Measurements from ENCODE around the gene ADI1.

ADI1 gene

GRCh38 chr2:3481736-3482362, 37.5 kb downstream of the ADI1 start:
- FAIRE-seq (no peak), DNase-seq (ENCODE audit: low spot score) (no peak)

DNA sequence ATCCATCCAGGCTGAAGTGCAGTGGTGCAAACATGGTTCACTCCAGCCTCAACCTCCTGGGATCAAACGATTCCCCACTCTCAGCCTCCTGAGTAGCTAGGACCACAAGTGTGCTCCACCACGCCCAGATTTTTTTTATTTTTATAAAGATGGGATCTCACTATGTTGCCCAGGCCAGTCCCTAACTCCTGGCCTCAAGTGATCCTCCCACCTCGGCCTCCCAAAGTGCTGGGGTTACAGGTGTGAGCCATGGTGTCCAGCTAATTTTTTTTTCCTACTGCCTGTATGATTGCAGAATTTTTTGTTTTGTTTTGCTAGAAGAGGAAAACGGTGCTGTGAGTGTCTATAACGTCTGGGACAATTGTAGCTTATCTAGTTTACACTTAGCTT, 38.3 kb downstream of the ADI1 start:
- no peak for FAIRE-seq
- no peak for DNase-seq (ENCODE audit: low spot score)

- DNase-seq (ENCODE audit: low spot score) = no peak
- FAIRE-seq = no peak
These were observed 38.9 kb downstream of the ADI1 start for GRCh38 chr2:3480352-3481010.

- FAIRE-seq (no peak), DNase-seq (ENCODE audit: low spot score) (no peak)
These were observed 39.7 kb downstream of the ADI1 start for GRCh38 chr2:3479430-3480320.

- FAIRE-seq = no peak
- DNase-seq (ENCODE audit: low spot score) = no peak
These were observed 40.4 kb downstream of the ADI1 start for GRCh38 chr2:3478846-3479385.

- DNase-seq (ENCODE audit: low spot score) (no peak), FAIRE-seq (no peak)
These were observed 42.4 kb downstream of the ADI1 start for GRCh38 chr2:3476985-3477327.

DNA sequence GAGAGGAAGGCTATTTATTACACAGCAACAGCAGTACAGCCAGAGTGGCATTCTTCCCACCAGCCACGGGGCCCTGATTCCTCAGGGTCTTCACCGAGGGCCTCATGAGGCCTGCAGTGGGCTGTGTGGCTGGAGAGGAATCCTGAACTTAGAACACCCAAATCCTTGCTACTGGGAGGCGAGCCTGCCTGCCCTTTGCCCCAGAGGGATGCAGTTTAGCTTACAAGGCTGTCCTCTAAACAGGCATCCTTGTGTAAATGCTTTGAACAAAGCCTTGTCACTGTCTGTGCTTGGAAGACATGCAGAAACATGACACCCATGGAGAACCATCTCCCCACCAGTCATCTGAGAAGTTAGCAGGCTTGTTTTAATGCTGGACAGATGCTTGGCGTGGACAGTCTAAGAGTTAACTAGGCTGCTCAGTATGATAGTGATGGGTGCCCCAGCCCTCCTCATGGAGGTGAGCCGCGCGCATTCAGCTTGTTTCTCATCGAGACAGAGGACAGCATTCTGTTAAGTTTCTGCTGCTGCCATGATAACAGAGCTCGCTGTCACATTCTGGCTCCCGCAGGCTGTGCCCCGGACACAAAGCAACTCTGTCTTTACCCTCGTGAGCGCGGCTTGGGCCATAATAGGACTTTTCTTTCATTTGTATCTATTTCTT, 42.9 kb downstream of the ADI1 start:
- FAIRE-seq (no peak), DNase-seq (ENCODE audit: low spot score) (no peak)

- no peak for FAIRE-seq
These were observed 43.6 kb downstream of the ADI1 start for GRCh38 chr2:3475771-3476170.

DNA sequence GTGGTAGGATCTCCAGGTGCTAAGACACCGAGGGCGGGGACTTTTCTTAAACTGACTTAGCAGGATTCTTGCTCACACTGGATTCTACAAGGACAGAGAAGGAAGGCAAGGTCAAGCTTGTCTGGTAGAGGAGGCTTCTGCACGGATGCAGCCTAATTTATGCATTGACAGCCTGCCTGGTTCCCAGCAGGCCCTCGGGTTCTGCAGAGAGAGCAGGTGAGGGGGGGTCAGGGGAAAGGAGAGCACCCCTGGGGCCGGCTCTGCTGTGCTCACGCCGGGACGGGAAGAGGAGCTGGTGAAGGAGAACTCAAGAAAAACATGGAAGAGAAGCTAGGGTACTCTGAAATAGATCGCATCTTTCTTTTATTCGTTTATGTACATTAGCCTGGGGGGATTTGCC, 46.4 kb downstream of the ADI1 start:
- DNase-seq (ENCODE audit: low spot score) (no peak), FAIRE-seq (no peak)

More at GRCh38 chr2:3475771-3476170, 43.6 kb downstream of the ADI1 start:
- no peak for DNase-seq (ENCODE audit: low spot score)

DNA sequence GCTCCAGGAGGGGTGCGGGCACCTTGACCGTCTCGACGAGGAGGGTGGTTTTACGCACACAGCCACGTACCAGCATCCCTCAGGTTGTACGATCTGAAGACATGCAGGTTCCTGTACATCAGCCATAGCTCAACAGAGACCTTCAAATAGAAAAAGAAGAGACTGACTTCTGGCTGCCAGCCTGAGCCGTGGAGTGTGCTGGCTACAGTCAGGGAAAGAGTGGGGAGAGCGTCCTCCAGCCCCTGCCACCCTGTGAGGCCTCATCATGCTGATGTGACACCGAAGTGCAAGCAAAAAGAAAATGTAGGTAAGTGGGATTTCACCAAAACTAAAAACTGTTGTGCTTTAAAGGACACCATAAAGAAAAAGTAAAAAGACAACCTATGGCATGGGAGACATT, 47.0 kb downstream of the ADI1 start:
- FAIRE-seq = no peak
- DNase-seq (ENCODE audit: low spot score) = no peak

- DNase-seq (ENCODE audit: low spot score) = no peak
- FAIRE-seq = no peak
These were observed 48.2 kb downstream of the ADI1 start for GRCh38 chr2:3470856-3471737.

DNA sequence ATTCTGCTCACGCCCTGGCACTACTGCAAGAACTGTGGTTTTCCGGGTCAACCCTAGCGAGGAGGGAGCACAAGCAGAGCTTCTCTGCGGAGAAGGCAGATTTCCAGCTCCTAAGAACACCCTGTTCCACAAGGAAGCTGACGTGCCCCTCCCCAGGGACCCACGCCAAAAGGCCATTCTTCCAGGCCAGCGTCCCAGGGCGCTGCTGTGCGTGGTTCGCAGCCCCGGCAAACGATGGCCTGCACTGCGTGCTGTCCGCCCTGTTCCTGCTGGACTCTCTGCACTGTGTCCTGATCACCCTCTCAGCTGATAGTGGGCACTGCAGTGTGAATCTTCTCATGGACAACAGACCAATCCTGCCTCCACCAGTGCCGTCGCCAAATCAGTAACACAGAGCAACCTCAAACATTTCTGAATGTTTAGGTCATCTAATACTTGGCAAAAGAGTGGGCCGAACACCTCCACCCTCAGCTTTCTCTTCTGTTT, 49.1 kb downstream of the ADI1 start:
- FAIRE-seq (peak; percentile 40), DNase-seq (ENCODE audit: low spot score) (peak; percentile 46)

GRCh38 chr2:3469486-3469885, 49.8 kb downstream of the ADI1 start:
- DNase-seq (ENCODE audit: low spot score) = no peak

GRCh38 chr2:3468296-3468988, 50.9 kb downstream of the ADI1 start:
- DNase-seq (ENCODE audit: low spot score) = no peak
- FAIRE-seq = no peak

More at GRCh38 chr2:3469486-3469885, 49.8 kb downstream of the ADI1 start:
- FAIRE-seq = no peak

DNA sequence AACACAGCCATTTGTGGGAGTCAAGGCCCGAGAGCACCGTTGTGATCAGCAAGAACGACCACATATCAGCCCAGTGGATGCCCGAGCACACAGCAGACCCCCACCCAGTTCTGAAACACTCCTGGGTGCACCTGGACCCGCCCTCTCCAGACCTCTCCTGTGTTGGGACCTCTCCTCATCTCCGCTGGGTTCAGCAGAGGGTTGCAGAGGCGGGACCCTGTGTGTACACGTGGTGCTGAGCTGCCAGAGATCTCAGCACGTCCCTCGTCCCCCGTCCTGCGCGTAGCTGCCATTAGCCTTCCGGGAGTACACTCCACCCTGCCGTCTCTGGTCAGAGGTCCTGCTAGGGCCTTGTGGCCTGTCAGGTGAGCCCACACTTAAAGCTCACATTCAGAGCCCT, 51.7 kb downstream of the ADI1 start:
- DNase-seq (ENCODE audit: low spot score) (no peak), FAIRE-seq (no peak)

DNA sequence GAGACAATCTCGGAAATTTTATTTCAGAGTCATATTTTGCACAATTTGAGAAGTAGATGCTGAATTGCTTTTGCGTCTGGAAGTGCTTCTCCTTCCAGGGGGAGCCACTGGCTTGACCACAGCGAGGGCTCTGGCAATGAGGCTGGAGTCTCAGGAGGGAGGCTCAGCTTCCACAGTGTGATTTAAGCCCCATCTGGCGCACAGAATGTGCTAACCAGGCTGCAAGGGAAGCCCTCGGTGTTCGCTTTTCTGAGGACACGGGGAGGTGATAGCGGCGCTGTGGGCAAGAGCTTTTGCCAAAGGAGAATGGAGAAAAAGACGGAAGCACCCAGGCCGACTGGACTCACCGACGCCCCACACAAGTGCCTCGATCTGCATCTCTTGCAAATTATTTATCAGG, 52.4 kb downstream of the ADI1 start:
- no peak for FAIRE-seq

GRCh38 chr2:3466482-3466863, 52.9 kb downstream of the ADI1 start:
- DNase-seq (ENCODE audit: low spot score) = no peak
- no peak for FAIRE-seq

More for the DNA sequence above, 52.4 kb downstream of the ADI1 start:
- no peak for DNase-seq (ENCODE audit: low spot score)

- FAIRE-seq = no peak
- DNase-seq (ENCODE audit: low spot score) = peak; percentile 16
These were observed 53.4 kb downstream of the ADI1 start for GRCh38 chr2:3465844-3466481.

DNA sequence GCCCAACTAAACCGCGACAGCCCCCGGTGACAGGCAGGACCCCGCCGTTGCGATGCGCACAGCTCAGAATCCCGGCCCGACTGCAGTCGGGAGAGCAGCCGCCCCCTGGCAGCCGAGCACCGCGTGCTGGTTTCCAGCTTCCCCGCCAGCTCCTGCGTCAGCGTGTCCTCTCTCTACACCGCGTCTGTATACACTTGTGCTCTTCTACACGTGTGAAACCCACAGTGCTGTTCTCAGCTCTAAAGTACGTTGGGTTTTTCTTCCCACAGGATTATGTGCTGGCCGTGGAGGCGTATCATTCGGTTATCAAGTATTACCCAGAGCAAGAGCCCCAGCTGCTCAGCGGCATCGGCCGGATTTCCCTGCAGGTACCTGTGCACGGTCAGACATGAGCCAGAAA, 54.0 kb downstream of the ADI1 start:
- FAIRE-seq (no peak), DNase-seq (ENCODE audit: low spot score) (no peak)

Data from urothelium cell line (cell line).